GM10248 (cell line): ENCODE results near the gene PHOSPHO1.

Experiments used
- CTCF ChIA-PET: fragments of 300-600 bp; sonication (Branson Sonifier 250); formaldehyde crosslinking; extraction: SDS; loops from one replicate; lab custom pipeline; 2021; ENCODE audit warnings: antibody characterized with exemption; lab: Yijun Ruan, JAX
- POLR2A ChIA-PET: fragments of 350-650 bp; sonication (Branson Sonifier 250); formaldehyde crosslinking; extraction: SDS; loops from one replicate; lab custom pipeline; 2020; ENCODE audit warnings: antibody characterized with exemption; lab: Yijun Ruan, JAX
- DNase-seq: peaks from one replicate; pipeline ENCODE4 v3.0.0; 2012; ENCODE audit errors: extremely low spot score
- CTCF ChIP-seq: IDR thresholded peaks from 2 replicates; pipeline ENCODE4 v1.5.1; 2012; ENCODE audit warnings: mild to moderate bottlenecking, low read depth; ENCODE audit errors: extremely low read depth, missing control alignments, control extremely low read depth

PHOSPHO1 gene

GRCh38 chr17:49216953-49217650 is 13.5 kb downstream of the PHOSPHO1 start:
- CTCF ChIA-PET: interaction anchor here (1.4 to 13.4 kb wide), 3 partner anchors 10 to 25 kb away, joined by 3 to 143 read pairs (median 3); partner anchors contain the start of gene PHOSPHO1
- POLR2A ChIA-PET: interaction anchor here (0.6 to 1.2 kb wide), 2 partner anchors 23 to 460 kb away, joined by 5 read pairs; no protein-coding TSS in a partner anchor
- no peak for TF ChIP-seq CTCF
- DNase-seq: no peak

GRCh38 chr17:49216482-49216881 is 14.1 kb downstream of the PHOSPHO1 start:
- ChIA-PET POLR2A (interaction anchor here (0.6 kb wide), 1 partner anchor 461 kb away, joined by 5 read pairs; no protein-coding TSS in a partner anchor), CTCF (interaction anchor here (13.4 kb wide), 1 partner anchor 11 kb away, joined by 143 read pairs; the partner anchor contains the start of gene PHOSPHO1)
- no peak for TF ChIP-seq CTCF
- no peak for DNase-seq

GRCh38 chr17:49214676-49215360 is 15.8 kb downstream of the PHOSPHO1 start:
- DNase-seq: no peak
- ChIA-PET CTCF (interaction anchor here (0.8 to 13.4 kb wide), 5 partner anchors 8 to 23 kb away, joined by 3 to 143 read pairs (median 6); partner anchors contain the start of gene PHOSPHO1), POLR2A (interaction anchor here (1.0 to 1.5 kb wide), 4 partner anchors 10 to 22 kb away, joined by 3 to 4 read pairs (median 4); no protein-coding TSS in a partner anchor)
- TF ChIP-seq CTCF: no peak

- TF ChIP-seq CTCF: no peak
- POLR2A ChIA-PET: interaction anchor here (1.5 to 1.6 kb wide), 2 partner anchors 11 to 21 kb away, joined by 4 to 6 read pairs; no protein-coding TSS in a partner anchor
- CTCF ChIA-PET: interaction anchor here (1.2 to 13.4 kb wide), 4 partner anchors 9 to 23 kb away, joined by 5 to 143 read pairs (median 12); partner anchors contain the start of gene PHOSPHO1
- DNase-seq: no peak
These were observed 16.7 kb downstream of the PHOSPHO1 start for GRCh38 chr17:49213847-49214246.

- CTCF ChIA-PET: interaction anchor here (1.0 to 13.4 kb wide), 5 partner anchors 9 to 26 kb away, joined by 3 to 143 read pairs (median 5); partner anchors contain the start of gene PHOSPHO1
- POLR2A ChIA-PET: interaction anchor here (1.5 to 1.6 kb wide), 2 partner anchors 11 to 21 kb away, joined by 4 to 6 read pairs; no protein-coding TSS in a partner anchor
- TF ChIP-seq CTCF: no peak
These were observed 17.2 kb downstream of the PHOSPHO1 start for GRCh38 chr17:49213399-49213798.

More at GRCh38 chr17:49213399-49213798, 17.2 kb downstream of the PHOSPHO1 start:
- no peak for DNase-seq
